NT2/D1 (cell line): Measurements from ENCODE around the gene SNAP47.

Experiments used
- DNase-seq: peaks from one replicate; pipeline ENCODE4 v3.0.0-alpha.2; 2011; ENCODE audit warnings: low read depth, low spot score
- H3K27me3 ChIP-seq: 2 replicates; pipeline ENCODE4 v1.6.0; 2011; ENCODE audit warnings: mild to moderate bottlenecking; ENCODE audit not compliant: insufficient read length, insufficient read depth
- H3K36me3 ChIP-seq: 2 replicates; pipeline ENCODE4 v1.6.1; 2011; ENCODE audit warnings: mild to moderate bottlenecking, low read length, mixed read lengths; ENCODE audit not compliant: insufficient read depth, insufficient read length
- H3K4me1 ChIP-seq: 2 replicates; pipeline ENCODE4 v1.5.1; 2011; ENCODE audit not compliant: insufficient read depth, insufficient read length
- H3K4me3 ChIP-seq: 2 replicates; pipeline ENCODE4 v1.5.1; 2011; ENCODE audit warnings: low read depth; ENCODE audit not compliant: insufficient read length
- H3K9ac ChIP-seq: 2 replicates; pipeline ENCODE4 v1.6.0; 2011; ENCODE audit warnings: low read depth; ENCODE audit not compliant: insufficient read length
- H3K9me3 ChIP-seq: 2 replicates; pipeline ENCODE4 v1.5.1; 2011; ENCODE audit warnings: mild to moderate bottlenecking, low read length; ENCODE audit not compliant: insufficient read depth
- SUZ12 ChIP-seq: IDR thresholded peaks from 2 replicates; pipeline ENCODE4 v1.6.1; 2011; ENCODE audit not compliant: insufficient read length, insufficient read depth; ENCODE audit errors: extremely low read depth
- YY1 ChIP-seq: IDR thresholded peaks from 2 replicates; pipeline ENCODE4 v1.6.1; 2011; ENCODE audit not compliant: insufficient read length, insufficient read depth
- ZNF274 ChIP-seq: IDR thresholded peaks from 2 replicates; pipeline ENCODE4 v1.6.1; 2011; ENCODE audit warnings: mild to moderate bottlenecking, low read depth, low read length

SNAP47 gene

DNA sequence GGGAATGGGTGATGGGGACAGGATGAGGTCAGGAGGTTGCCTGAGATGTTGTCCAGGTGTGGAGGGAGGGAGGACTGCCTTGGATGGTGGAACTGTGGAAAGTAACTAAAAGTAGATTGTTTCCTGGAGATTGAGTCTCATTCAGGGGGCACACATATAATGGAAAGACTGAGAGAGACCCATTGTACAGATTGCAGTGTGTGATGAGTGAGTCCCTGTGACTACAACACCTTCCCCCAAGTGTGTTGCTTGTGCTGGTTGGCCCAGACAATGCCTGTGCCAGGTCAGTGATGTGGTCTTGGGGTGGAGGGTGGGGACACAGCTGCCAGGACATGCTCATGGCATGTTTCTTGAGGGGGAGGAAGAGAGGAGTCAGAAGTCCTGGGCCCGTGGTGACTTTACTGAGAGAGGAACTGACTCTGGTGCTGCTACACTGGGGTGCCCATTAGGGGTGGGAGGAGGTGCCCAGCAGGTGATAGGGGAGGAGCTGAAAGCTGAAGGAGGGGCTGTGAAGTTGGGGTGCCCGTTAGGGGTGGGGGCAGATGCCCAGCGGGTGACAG is 5.2 kb downstream of the SNAP47 start:
- Histone ChIP-seq H3K36me3 (peaks cover 63% of the 10 kb centered on the region), H3K9me3 (no peaks in the 10 kb centered on the region), H3K27me3 (no peaks in the 10 kb centered on the region), H3K4me3 (no peak overlapping the region), H3K4me1 (peaks cover 13% of the 10 kb centered on the region), H3K9ac (no peak overlapping the region)
- no peak for DNase-seq
- TF ChIP-seq SUZ12 = no peak
- TF ChIP-seq YY1 = no peak
- no peak for TF ChIP-seq ZNF274

DNA sequence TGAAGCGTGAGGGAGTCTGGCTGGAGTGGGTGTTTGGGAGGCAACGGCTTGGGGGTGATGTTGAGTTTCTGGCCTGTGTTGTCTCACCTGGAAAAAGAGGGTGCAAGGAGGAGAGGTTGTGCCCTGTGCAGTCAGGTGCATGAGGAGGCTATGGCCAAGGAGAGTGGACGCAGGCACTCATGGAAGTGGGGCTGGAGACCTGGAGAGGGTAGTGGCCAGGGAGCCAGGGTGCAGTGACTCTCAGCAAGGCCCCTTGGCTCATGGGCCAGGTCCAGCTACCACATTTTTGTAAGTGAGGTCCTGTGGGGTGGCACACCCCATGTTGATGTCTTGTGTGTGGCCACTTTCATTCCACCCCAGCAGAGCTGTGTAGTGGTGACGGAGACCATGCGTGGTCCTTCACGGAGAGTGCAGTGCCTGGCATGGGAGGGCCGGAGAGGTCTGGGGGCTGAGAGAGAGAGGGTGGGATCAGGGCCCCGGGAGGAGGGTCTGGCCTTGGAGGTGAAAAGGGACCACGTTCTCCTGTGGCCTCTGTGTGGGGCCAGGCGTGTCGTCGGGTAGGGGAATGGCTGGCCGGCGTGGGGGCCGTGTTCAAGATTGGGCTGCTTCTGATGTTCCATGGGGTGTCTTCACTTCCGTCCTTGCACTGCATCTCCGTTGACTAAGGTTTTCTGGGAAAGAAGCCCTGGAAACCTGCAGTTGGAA is 6.1 kb downstream of the SNAP47 start:
- Histone ChIP-seq H3K9ac (no peak overlapping the region), H3K9me3 (no peaks in the 10 kb centered on the region), H3K4me3 (no peak overlapping the region), H3K27me3 (no peaks in the 10 kb centered on the region), H3K36me3 (peaks cover 71% of the 10 kb centered on the region), H3K4me1 (peaks cover 13% of the 10 kb centered on the region)
- TF ChIP-seq YY1 (no peak), ZNF274 (no peak), SUZ12 (no peak)
- DNase-seq = no peak

- H3K9me3 ChIP-seq = no peaks in the 10 kb centered on the region
- H3K36me3 ChIP-seq = peaks cover 75% of the 10 kb centered on the region
- no peak for DNase-seq
- H3K9ac ChIP-seq = no peak overlapping the region
- TF ChIP-seq SUZ12 (no peak), ZNF274 (no peak), YY1 (no peak)
- H3K27me3 ChIP-seq = no peaks in the 10 kb centered on the region
- peaks cover 13% of the 10 kb centered on the region for H3K4me1 ChIP-seq
- no peak overlapping the region for H3K4me3 ChIP-seq
Measured at GRCh38 chr1:227742738-227743715, 7.8 kb downstream of the SNAP47 start.

DNA sequence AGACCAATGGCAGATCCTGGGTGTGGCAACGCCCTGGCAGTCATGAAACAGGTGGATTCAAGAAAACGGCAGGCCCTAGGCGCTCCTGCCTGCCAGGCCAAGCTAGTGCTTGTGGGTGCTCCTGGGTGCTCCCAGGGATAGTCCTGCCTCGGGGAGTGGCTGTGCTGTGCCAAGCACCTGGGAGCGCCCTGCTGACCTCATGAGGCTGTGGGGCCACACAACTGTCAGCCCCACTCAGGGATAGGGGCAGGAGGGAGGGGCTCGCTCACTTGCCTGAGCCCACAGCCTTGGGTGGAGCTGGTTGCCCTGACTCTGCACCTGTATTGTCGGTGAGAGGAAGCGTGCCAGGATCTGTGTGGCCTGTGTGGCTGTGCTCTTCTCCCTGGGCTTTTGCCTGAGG is 9.4 kb downstream of the SNAP47 start:
- H3K9ac ChIP-seq = no peak overlapping the region
- no peaks in the 10 kb centered on the region for H3K9me3 ChIP-seq
- no peaks in the 10 kb centered on the region for H3K27me3 ChIP-seq
- no peak for DNase-seq
- H3K4me3 ChIP-seq = no peak overlapping the region
- H3K36me3 ChIP-seq = peaks cover 74% of the 10 kb centered on the region
- no peak for TF ChIP-seq ZNF274
- no peak for TF ChIP-seq YY1
- TF ChIP-seq SUZ12 = no peak
- H3K4me1 ChIP-seq = peaks cover 8% of the 10 kb centered on the region

DNA sequence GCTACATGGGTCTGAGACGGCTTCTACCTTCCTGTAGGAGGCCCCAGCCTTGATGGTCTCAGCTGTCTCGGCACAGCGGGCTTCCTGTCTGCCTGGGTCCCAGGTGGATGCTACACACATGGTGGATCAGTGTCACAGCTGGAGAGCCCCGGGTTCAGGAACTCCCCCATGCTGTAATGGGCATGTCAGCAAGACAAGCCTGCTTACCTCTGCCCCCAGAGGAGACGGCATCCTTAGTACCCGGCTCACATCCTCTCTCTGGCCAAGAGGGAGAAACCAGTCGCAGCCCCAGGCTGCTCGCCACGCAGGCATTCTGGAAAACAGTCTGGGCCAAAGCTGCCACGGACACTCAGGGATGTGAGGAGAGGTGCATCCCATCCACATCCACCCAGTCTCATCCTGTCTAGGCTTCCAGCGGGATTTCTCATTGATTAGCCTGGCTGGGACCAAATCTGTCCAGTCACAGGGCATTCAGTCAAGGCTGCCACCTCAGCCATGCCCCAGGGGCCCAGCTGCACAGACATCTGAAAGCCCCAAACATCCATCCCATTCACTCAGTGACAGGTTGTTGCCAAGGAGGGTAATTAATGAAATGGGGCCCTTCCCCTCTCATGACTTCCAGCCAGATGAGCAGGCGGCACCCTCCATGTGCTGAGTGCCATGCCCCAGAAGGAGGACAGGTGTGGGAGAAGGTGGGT is 10.5 kb downstream of the SNAP47 start:
- Histone ChIP-seq H3K4me3 (no peak overlapping the region), H3K27me3 (no peaks in the 10 kb centered on the region), H3K9ac (no peak overlapping the region), H3K36me3 (peaks cover 75% of the 10 kb centered on the region), H3K9me3 (no peaks in the 10 kb centered on the region), H3K4me1 (peaks cover 5% of the 10 kb centered on the region)
- no peak for DNase-seq
- TF ChIP-seq ZNF274 (no peak), YY1 (no peak), SUZ12 (no peak)

DNA sequence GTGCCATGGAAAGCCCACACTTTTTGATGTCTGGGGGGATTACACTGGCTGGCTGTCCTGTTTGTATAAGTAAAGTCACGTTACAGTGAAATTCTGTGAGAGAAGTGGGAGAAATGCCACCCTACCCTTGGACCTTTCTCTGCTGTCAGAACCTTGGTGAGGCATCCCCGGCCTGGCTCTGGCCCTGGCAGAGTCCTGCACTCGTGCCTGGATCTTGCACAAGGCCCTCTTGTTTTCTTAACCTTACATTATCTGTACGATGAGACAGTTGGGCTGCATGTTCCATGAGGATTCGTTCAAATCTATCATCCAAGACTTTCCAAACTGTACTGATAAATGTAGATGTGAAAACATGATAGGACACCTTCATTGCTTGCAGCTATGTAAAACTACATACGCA is 11.4 kb downstream of the SNAP47 start:
- H3K9ac ChIP-seq = no peak overlapping the region
- no peak for DNase-seq
- no peaks in the 10 kb centered on the region for H3K27me3 ChIP-seq
- no peak overlapping the region for H3K4me3 ChIP-seq
- no peaks in the 10 kb centered on the region for H3K9me3 ChIP-seq
- TF ChIP-seq SUZ12 = no peak
- TF ChIP-seq ZNF274 = no peak
- TF ChIP-seq YY1 = no peak
- H3K36me3 ChIP-seq = peaks cover 80% of the 10 kb centered on the region
- H3K4me1 ChIP-seq = no peaks in the 10 kb centered on the region

GRCh38 chr1:227747382-227747781 is 12.1 kb downstream of the SNAP47 start:
- no peak overlapping the region for H3K9ac ChIP-seq
- TF ChIP-seq ZNF274 = no peak
- TF ChIP-seq SUZ12 = no peak
- TF ChIP-seq YY1 = no peak
- no peak for DNase-seq
- no peak overlapping the region for H3K4me3 ChIP-seq
- no peaks in the 10 kb centered on the region for H3K27me3 ChIP-seq
- H3K9me3 ChIP-seq = no peaks in the 10 kb centered on the region
- H3K36me3 ChIP-seq = peaks cover 82% of the 10 kb centered on the region
- no peaks in the 10 kb centered on the region for H3K4me1 ChIP-seq
